ENCODE measurements around the gene HINT3. TPM values are rescaled to one million over a fixed set of nuclear protein-coding genes. Genes with fewer than 3 reads are reported as not detected.

HINT3 gene
- total and polyA plus RNA-seq, 2 of the 13 experiments (the other 11 are each of a cell fraction or from before 2014, with no cell fraction given), result 3.1 to 22.8 TPM

GRCh38 chr6:125953502-125953875 is 3.1 kb upstream of the HINT3 start (continued):
- TF ChIP-seq, protein P1, sequence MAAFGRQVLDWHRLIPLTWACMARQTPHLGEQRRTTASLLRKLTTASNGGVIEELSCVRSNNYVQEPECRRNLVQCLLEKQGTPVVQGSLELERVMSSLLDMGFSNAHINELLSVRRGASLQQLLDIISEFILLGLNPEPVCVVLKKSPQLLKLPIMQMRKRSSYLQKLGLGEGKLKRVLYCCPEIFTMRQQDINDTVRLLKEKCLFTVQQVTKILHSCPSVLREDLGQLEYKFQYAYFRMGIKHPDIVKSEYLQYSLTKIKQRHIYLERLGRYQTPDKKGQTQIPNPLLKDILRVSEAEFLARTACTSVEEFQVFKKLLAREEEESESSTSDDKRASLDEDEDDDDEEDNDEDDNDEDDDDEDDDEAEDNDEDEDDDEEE (CRISPR knock-in tag; IDR thresholded peaks at IDR 0.05), result no peak
- TF ChIP-seq ZNF281 (CRISPR knock-in tag; IDR thresholded peaks at IDR 0.05; ENCODE audit: borderline replicate concordance), result no peak
- no peak for TF ChIP-seq NR2F6 (IDR thresholded peaks at IDR 0.05)
- no peak for TF ChIP-seq NR2F6 (CRISPR knock-in tag; IDR thresholded peaks at IDR 0.05)
- TF ChIP-seq ZNF83 (CRISPR knock-in tag; IDR thresholded peaks at IDR 0.05; ENCODE audit: borderline replicate concordance), result no peak
- TF ChIP-seq ZNF672 (CRISPR knock-in tag; IDR thresholded peaks at IDR 0.05), result 0 out of 2 replicates have a peak, but pooled peaks have one; percentile 50
- TF ChIP-seq DMAP1 (CRISPR knock-in tag; IDR thresholded peaks at IDR 0.05), result no peak
- no peak for TF ChIP-seq SMAD1 (CRISPR knock-in tag; IDR thresholded peaks at IDR 0.05; ENCODE audit: borderline replicate concordance, low read depth)
- no peak for TF ChIP-seq NCOA5 (CRISPR knock-in tag; IDR thresholded peaks at IDR 0.05)
- no peak for TF ChIP-seq SP1 (IDR thresholded peaks at IDR 0.05)
- peak; percentile 42; the same call in 1 of the 2 replicates for TF ChIP-seq SP1 (CRISPR knock-in tag; IDR thresholded peaks at IDR 0.05)
- 0 out of 2 replicates have a peak, but pooled peaks have one; percentile 45 for TF ChIP-seq TSC22D2 (CRISPR knock-in tag; IDR thresholded peaks at IDR 0.05; ENCODE audit: borderline replicate concordance)
- no peak for TF ChIP-seq ARNT (IDR thresholded peaks at IDR 0.05)
- TF ChIP-seq ZNF850 (CRISPR knock-in tag; conservative IDR thresholded peaks at IDR 0.05), result no peak
- 0 out of 2 replicates have a peak, but pooled peaks have one; percentile 49 for TF ChIP-seq KMT2A (CRISPR knock-in tag; IDR thresholded peaks at IDR 0.05)
- no peak for TF ChIP-seq ZFP37 (CRISPR knock-in tag; IDR thresholded peaks at IDR 0.05; ENCODE audit: borderline replicate concordance)
- no peak for TF ChIP-seq ZNF136 (CRISPR knock-in tag; IDR thresholded peaks at IDR 0.05; ENCODE audit: low read depth)
- TF ChIP-seq MAFF (IDR thresholded peaks at IDR 0.05; ENCODE audit: low read depth, low read length), result no peak
- peak; percentile 59; the same call in 1 of the 2 replicates for TF ChIP-seq BORCS8-MEF2B (CRISPR knock-in tag; IDR thresholded peaks at IDR 0.05)
- no peak for TF ChIP-seq YY1 (IDR thresholded peaks at IDR 0.05; ENCODE audit: insufficient read depth, insufficient replicate concordance, low read depth, low read length)
- TF ChIP-seq ZNF18 (CRISPR knock-in tag; IDR thresholded peaks at IDR 0.05; ENCODE audit: insufficient replicate concordance), result no peak
- no peak for TF ChIP-seq IRX3 (CRISPR knock-in tag; IDR thresholded peaks at IDR 0.05; ENCODE audit: borderline replicate concordance, low read depth)
- TF ChIP-seq, protein P2, sequence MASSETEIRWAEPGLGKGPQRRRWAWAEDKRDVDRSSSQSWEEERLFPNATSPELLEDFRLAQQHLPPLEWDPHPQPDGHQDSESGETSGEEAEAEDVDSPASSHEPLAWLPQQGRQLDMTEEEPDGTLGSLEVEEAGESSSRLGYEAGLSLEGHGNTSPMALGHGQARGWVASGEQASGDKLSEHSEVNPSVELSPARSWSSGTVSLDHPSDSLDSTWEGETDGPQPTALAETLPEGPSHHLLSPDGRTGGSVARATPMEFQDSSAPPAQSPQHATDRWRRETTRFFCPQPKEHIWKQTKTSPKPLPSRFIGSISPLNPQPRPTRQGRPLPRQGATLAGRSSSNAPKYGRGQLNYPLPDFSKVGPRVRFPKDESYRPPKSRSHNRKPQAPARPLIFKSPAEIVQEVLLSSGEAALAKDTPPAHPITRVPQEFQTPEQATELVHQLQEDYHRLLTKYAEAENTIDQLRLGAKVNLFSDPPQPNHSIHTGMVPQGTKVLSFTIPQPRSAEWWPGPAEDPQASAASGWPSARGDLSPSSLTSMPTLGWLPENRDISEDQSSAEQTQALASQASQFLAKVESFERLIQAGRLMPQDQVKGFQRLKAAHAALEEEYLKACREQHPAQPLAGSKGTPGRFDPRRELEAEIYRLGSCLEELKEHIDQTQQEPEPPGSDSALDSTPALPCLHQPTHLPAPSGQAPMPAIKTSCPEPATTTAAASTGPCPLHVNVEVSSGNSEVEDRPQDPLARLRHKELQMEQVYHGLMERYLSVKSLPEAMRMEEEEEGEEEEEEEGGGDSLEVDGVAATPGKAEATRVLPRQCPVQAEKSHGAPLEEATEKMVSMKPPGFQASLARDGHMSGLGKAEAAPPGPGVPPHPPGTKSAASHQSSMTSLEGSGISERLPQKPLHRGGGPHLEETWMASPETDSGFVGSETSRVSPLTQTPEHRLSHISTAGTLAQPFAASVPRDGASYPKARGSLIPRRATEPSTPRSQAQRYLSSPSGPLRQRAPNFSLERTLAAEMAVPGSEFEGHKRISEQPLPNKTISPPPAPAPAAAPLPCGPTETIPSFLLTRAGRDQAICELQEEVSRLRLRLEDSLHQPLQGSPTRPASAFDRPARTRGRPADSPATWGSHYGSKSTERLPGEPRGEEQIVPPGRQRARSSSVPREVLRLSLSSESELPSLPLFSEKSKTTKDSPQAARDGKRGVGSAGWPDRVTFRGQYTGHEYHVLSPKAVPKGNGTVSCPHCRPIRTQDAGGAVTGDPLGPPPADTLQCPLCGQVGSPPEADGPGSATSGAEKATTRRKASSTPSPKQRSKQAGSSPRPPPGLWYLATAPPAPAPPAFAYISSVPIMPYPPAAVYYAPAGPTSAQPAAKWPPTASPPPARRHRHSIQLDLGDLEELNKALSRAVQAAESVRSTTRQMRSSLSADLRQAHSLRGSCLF (CRISPR knock-in tag; IDR thresholded peaks at IDR 0.05; ENCODE audit: borderline replicate concordance), result no peak
